ENCODE results near the gene CD247.
"Not testable (repeated sequence)": the region's sequence is repeated elsewhere in the genome, so short reads cannot be mapped to it uniquely, and the experiment has no call there.

CD247 gene

DNA sequence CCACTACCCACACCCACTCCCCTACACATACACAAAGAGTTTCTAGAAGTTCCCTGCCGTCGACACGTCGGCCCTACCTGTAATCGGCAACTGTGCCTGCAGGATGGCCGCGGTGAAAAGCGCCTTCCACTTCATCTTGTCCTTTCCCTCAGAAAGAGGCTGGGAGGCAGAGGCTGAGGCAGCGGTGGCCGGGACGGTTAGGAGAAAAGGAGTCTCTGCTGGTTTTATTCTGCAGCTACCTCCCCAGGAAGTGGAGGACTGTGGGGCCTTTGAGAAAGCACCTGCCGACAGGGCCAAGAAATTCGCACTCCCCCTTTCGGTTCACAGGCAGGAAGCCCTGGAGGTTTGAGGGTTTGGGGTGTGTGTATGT, at the start of gene CD247:
TSS of gene CD247 (minus strand) at position 199 of the 370 bp plus-strand sequence. CDS start at position 135, 64 bp downstream.
- Histone ChIP-seq H3K4me3 (ENCODE audit: low read length) (no peak within 1 kb of the TSS), H3K9ac (ENCODE audit: low read depth, low read length) (no peak within 1 kb of the TSS), H3K27me3 (ENCODE audit: insufficient read depth, low read length) (no peaks in the 10 kb centered on the region), H3K27ac (ENCODE audit: low read length) (no peak within 1 kb of the TSS), H3K36me3 (ENCODE audit: insufficient read depth, low read depth, low read length) (no peaks in the 10 kb centered on the region), H3K4me1 (ENCODE audit: insufficient read depth, low read length) (no peaks in the 10 kb centered on the region), H3K9me3 (ENCODE audit: insufficient read depth, low read depth, low read length) (no peaks in the 10 kb centered on the region)

DNA sequence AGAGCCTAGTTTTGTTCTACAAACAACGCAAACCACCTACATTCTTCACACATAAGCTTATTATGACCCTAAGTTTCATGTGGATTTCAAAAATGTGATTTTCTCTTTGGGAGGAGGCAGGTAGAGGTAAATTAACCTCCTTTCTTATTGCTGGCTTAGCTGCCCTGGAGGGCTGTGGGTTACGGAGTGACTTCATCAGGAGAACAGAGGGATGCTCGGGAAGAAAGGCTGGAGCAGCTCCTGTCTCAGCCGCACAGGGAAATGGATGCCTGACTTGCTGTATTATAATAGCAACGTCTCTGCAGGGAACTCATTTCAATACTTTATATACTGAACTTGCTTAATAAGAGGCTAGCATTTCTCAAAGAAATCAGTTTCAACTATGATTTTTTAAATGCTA, 49.3 kb upstream of the CD247 start:
- H3K27me3 ChIP-seq (ENCODE audit: insufficient read depth, low read length), result no peaks in the 10 kb centered on the region
- H3K4me1 ChIP-seq (ENCODE audit: insufficient read depth, low read length), result no peaks in the 10 kb centered on the region
- no peaks in the 10 kb centered on the region for H3K9me3 ChIP-seq (ENCODE audit: insufficient read depth, low read depth, low read length)
- no peak overlapping the region for H3K9ac ChIP-seq (ENCODE audit: low read depth, low read length)
- no peak overlapping the region for H3K27ac ChIP-seq (ENCODE audit: low read length)
- no peak overlapping the region for H3K4me3 ChIP-seq (ENCODE audit: low read length)
- no peaks in the 10 kb centered on the region for H3K36me3 ChIP-seq (ENCODE audit: insufficient read depth, low read depth, low read length)

DNA sequence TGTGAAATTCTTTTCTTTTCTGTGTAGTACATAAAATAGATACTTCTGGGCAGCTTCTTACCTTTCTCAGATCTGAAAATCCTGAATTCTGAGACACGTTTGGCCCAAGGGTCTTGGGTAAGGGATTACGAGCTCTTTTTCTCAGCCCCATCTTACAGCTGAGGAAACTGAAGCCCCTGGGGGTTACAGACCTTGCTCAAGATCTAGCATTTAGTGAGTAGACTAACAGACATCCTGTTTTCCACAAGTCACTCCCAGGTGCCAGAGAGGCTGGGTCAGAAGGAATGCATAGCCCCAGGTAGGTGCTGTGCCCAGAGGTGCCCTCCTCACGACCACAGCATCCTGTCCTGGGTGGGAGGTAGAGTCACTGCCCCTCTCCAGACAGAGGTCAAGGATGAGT, 48.4 kb upstream of the CD247 start:
- Histone ChIP-seq H3K4me1 (ENCODE audit: insufficient read depth, low read length) (no peaks in the 10 kb centered on the region), H3K9me3 (ENCODE audit: insufficient read depth, low read depth, low read length) (no peaks in the 10 kb centered on the region), H3K36me3 (ENCODE audit: insufficient read depth, low read depth, low read length) (no peaks in the 10 kb centered on the region), H3K27ac (ENCODE audit: low read length) (no peak overlapping the region), H3K9ac (ENCODE audit: low read depth, low read length) (no peak overlapping the region), H3K4me3 (ENCODE audit: low read length) (no peak overlapping the region), H3K27me3 (ENCODE audit: insufficient read depth, low read length) (no peaks in the 10 kb centered on the region)

DNA sequence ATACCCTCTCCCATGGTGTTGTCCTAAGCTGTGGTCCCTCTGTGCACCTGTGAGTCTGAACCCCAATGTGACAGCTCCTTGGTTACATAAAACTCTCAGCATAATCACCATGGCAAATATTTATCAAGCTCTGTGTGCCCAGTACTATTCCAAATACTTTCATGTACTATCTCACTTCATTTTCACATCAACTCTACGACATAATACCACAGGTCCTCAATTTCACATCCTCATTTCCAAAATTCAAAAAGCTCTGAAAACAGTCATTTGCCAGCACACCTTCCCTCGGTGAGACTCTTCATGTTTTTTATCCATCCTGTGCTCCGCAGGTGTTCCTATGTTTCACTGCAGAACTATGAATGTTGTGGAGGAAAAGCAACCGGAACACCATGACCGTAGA, 47.6 kb upstream of the CD247 start:
- H3K27ac ChIP-seq (ENCODE audit: low read length), result no peak overlapping the region
- no peak overlapping the region for H3K9ac ChIP-seq (ENCODE audit: low read depth, low read length)
- H3K4me3 ChIP-seq (ENCODE audit: low read length), result no peak overlapping the region
- H3K9me3 ChIP-seq (ENCODE audit: insufficient read depth, low read depth, low read length), result no peaks in the 10 kb centered on the region
- no peaks in the 10 kb centered on the region for H3K36me3 ChIP-seq (ENCODE audit: insufficient read depth, low read depth, low read length)
- no peaks in the 10 kb centered on the region for H3K4me1 ChIP-seq (ENCODE audit: insufficient read depth, low read length)
- H3K27me3 ChIP-seq (ENCODE audit: insufficient read depth, low read length), result no peaks in the 10 kb centered on the region

DNA sequence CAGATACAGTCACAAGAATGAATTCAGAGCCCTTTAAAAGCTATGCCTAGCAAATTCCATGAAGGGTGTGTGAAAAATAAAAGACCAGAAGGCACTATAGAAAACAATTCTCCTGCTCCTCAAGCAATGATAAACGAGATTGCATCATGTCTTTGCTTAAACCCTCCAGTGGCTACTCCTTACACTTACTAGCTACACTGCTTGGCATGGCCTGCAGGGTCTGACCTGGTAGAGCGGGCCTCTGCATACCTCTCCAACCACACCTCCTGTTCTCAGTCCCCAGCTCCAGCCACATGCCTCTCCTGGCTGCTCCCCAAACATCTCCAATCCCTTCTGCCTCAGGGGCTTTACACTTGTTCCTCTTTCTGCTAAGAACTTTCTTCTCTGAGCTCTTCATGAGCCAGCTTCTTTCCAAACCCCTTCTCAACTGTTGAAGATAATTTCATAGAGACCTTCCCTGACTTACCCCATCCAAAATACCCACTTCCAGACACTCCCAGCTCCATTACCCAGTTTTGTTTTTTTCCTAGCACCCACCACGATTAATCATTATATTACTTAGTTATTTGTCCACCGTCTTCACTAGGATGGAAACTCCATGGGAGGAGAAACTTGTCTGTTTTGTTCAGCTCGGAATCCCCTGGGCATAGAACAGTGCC, 46.4 kb upstream of the CD247 start:
- no peaks in the 10 kb centered on the region for H3K4me1 ChIP-seq (ENCODE audit: insufficient read depth, low read length)
- H3K9ac ChIP-seq (ENCODE audit: low read depth, low read length), result no peak overlapping the region
- no peak overlapping the region for H3K4me3 ChIP-seq (ENCODE audit: low read length)

DNA sequence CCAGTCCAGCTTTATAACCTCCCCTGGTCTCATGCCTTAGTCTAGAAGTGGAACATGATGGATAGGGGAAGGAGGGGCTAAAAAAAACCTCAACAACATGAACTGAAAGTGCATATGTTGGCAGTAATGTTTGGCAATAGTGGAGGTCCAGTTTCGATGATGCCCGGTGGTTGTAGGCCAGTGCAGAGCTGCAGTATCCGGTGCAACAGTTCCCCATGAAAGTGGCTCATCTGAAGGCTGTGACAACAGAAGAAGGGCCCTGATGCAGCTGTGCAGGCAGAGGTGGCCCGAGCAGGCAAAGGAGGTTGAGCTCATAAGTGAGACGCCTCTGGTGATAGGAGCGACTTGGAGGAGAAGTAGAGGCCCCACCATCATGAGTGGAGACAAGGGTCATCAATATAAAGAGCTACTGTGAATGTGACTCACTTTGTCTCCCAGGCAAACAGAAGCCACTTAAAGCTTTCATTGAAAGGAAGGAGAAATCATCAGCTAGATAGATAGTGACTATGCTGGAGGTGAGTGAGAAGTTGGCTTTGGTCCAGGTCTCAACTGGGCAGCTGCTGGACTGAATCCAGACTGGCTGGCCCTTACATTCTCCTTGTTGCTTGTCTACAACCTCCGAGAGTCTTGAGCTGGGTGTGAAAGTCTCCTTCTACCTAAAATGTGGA, 45.4 kb upstream of the CD247 start:
- no peaks in the 10 kb centered on the region for H3K4me1 ChIP-seq (ENCODE audit: insufficient read depth, low read length)
- no peaks in the 10 kb centered on the region for H3K27me3 ChIP-seq (ENCODE audit: insufficient read depth, low read length)
- H3K27ac ChIP-seq (ENCODE audit: low read length), result no peak overlapping the region
- no peaks in the 10 kb centered on the region for H3K9me3 ChIP-seq (ENCODE audit: insufficient read depth, low read depth, low read length)
- no peaks in the 10 kb centered on the region for H3K36me3 ChIP-seq (ENCODE audit: insufficient read depth, low read depth, low read length)
- no peak overlapping the region for H3K9ac ChIP-seq (ENCODE audit: low read depth, low read length)
- H3K4me3 ChIP-seq (ENCODE audit: low read length), result no peak overlapping the region

More for the DNA sequence above, 46.4 kb upstream of the CD247 start:
- no peaks in the 10 kb centered on the region for H3K27me3 ChIP-seq (ENCODE audit: insufficient read depth, low read length)
- no peaks in the 10 kb centered on the region for H3K9me3 ChIP-seq (ENCODE audit: insufficient read depth, low read depth, low read length)
- H3K27ac ChIP-seq (ENCODE audit: low read length), result no peak overlapping the region
- H3K36me3 ChIP-seq (ENCODE audit: insufficient read depth, low read depth, low read length), result no peaks in the 10 kb centered on the region

DNA sequence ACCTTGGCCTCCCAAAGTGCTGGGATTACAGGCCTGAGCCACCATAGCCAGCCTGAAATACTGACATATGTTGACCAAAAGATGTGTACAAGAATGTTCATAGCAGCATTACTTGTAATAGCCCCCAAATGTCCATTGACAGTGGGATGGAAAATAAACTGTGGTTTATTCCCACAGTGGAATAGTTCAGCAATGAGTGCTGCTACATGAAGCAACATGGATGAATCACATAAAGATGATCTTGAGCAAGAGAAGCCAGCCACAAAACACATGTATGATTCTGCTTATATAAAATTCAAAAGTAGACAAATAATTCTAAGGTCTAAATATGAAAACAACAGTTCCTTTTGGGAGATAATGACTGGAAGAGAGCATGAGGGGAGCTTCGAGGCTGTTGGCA, 44.4 kb upstream of the CD247 start:
- no peaks in the 10 kb centered on the region for H3K27me3 ChIP-seq (ENCODE audit: insufficient read depth, low read length)
- no peak overlapping the region for H3K27ac ChIP-seq (ENCODE audit: low read length)
- H3K4me3 ChIP-seq (ENCODE audit: low read length), result no peak overlapping the region
- no peaks in the 10 kb centered on the region for H3K9me3 ChIP-seq (ENCODE audit: insufficient read depth, low read depth, low read length)
- no peaks in the 10 kb centered on the region for H3K4me1 ChIP-seq (ENCODE audit: insufficient read depth, low read length)
- H3K9ac ChIP-seq (ENCODE audit: low read depth, low read length), result no peak overlapping the region
- no peaks in the 10 kb centered on the region for H3K36me3 ChIP-seq (ENCODE audit: insufficient read depth, low read depth, low read length)

DNA sequence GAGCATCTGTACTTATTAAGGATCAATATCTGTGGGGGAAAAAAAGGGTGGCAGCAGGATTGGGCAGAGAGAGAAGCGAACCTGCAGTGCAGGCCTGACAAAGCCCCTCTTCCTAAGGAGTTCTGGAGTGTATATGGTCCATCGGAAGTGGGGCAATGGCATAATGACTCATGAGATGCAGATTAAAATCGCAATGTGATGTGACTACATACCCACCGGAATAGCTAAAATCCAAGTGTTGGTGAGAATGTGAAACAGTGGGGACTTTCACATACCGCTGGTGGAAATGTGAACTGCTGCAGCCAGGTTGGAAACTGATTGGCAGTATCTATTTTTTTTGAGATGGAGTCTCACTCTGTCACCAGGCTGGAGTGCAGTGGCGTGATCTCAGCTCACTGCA, 43.4 kb upstream of the CD247 start:
- Histone ChIP-seq H3K27ac (ENCODE audit: low read length) (no peak overlapping the region), H3K9me3 (ENCODE audit: insufficient read depth, low read depth, low read length) (no peaks in the 10 kb centered on the region), H3K27me3 (ENCODE audit: insufficient read depth, low read length) (no peaks in the 10 kb centered on the region), H3K9ac (ENCODE audit: low read depth, low read length) (no peak overlapping the region), H3K4me1 (ENCODE audit: insufficient read depth, low read length) (no peaks in the 10 kb centered on the region), H3K36me3 (ENCODE audit: insufficient read depth, low read depth, low read length) (no peaks in the 10 kb centered on the region), H3K4me3 (ENCODE audit: low read length) (no peak overlapping the region)

DNA sequence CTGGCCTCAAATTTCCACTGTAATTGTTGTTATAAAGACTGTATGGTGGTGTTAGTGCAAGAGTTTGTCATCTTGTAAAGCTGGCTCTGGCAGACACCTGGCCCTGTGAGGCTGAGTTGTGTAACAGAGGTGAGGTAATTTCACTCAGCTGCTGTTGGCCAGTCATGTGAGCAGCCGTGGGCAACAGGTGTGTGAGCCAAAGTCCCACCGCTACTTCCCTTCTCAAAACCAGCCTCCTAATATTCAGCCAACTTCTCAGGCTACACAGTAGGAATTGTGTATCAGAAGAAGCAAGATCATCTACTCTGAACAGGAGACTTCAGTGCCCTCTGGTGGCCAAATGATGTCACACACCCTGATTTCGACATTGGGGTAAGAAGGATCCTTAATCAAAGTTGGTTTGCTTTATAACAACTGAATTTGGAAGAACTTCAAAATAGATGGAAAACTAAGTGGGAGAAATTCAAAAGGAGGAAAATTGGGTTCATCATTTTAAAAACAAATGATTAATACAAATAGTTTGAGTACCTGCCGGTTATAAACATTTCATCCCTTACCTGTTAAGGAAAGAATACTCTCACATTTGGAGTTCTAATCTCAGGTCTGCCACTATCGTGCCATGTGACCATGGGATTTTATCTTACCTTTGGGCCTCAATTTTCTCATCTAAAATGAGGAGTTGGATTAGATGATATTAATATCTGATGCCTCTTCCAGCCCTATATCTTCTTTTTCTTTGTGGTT, 37.8 kb upstream of the CD247 start:
- Histone ChIP-seq H3K9me3 (ENCODE audit: insufficient read depth, low read depth, low read length) (no peaks in the 10 kb centered on the region), H3K4me3 (ENCODE audit: low read length) (no peak overlapping the region), H3K4me1 (ENCODE audit: insufficient read depth, low read length) (no peaks in the 10 kb centered on the region), H3K36me3 (ENCODE audit: insufficient read depth, low read depth, low read length) (no peaks in the 10 kb centered on the region), H3K27me3 (ENCODE audit: insufficient read depth, low read length) (peaks cover 7% of the 10 kb centered on the region; the same call in 1 of the 2 replicates), H3K27ac (ENCODE audit: low read length) (no peak overlapping the region), H3K9ac (ENCODE audit: low read depth, low read length) (no peak overlapping the region)

DNA sequence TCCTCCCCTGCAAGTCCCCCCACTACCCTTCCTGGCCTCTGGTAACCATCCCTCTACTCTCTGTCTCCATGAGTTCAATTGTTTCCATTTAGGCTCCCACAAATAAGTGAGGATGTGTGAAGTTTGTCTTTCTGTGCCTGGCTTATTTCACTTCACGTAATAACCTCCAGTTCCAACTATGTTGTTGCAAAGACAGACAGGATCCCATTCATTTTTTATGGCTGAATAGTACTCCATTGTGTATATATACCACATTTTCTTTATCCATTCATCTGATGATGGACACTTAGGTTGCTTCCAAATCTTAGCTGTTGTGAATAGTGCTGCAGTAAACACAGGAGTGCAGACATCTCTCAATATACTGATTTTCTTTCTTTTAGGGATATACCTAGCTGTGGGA, 36.7 kb upstream of the CD247 start:
- not testable (repeated sequence) for H3K9me3 ChIP-seq (ENCODE audit: insufficient read depth, low read depth, low read length); H3K9ac ChIP-seq (ENCODE audit: low read depth, low read length); H3K27ac ChIP-seq (ENCODE audit: low read length); H3K36me3 ChIP-seq (ENCODE audit: insufficient read depth, low read depth, low read length); H3K27me3 ChIP-seq (ENCODE audit: insufficient read depth, low read length); H3K4me3 ChIP-seq (ENCODE audit: low read length); H3K4me1 ChIP-seq (ENCODE audit: insufficient read depth, low read length)

DNA sequence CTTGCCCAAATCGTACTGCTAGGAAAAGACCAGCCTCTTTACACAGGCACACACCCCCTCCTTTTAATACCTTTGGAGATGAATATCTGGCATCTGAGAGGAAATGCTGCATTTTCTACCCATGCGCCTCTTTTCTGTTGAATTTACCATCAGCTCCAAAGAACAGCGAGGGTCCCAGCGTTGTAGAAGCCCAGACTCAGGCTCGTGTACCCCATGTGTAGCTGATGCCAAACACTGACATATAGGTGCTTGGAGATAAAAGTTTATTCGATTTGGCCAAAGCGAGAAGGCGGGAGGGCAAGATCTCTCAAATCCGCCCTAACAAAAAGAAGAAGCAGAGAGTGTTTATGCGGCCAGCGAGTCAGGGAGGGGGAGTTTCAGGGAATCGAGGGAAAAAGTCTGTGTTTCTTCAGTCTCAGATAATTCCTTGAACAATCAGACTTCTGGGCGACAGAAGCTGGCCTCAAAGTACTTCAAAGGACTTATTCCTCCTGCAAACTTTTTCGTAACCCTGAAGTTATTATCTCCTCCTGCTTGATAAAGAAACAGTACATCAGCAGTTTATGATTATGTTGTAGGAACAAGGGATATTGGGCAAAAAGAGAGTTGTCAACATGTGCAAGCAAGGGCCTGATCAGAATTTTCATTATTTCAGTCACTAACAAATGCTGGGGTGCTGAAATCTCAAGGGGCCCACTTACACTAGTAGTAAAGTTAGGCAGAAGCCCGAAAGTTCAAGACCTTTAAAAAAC, 35.9 kb upstream of the CD247 start:
- Histone ChIP-seq H3K4me1 (ENCODE audit: insufficient read depth, low read length) (no peaks in the 10 kb centered on the region), H3K9ac (ENCODE audit: low read depth, low read length) (peak overlapping the region; percentile 43; the same call in 1 of the 2 replicates)

More for the DNA sequence above, 35.9 kb upstream of the CD247 start:
- H3K36me3 ChIP-seq (ENCODE audit: insufficient read depth, low read depth, low read length), result no peaks in the 10 kb centered on the region
- peak overlapping the region; percentile 92 for H3K4me3 ChIP-seq (ENCODE audit: low read length)
- H3K27ac ChIP-seq (ENCODE audit: low read length), result no peak overlapping the region
- no peaks in the 10 kb centered on the region for H3K9me3 ChIP-seq (ENCODE audit: insufficient read depth, low read depth, low read length)
- peaks cover 7% of the 10 kb centered on the region; the same call in 1 of the 2 replicates for H3K27me3 ChIP-seq (ENCODE audit: insufficient read depth, low read length)

Data from iPS-20b (cell line).